ENCODE measurements around the gene SLC16A3.

The SLC16A3 gene

DNA sequence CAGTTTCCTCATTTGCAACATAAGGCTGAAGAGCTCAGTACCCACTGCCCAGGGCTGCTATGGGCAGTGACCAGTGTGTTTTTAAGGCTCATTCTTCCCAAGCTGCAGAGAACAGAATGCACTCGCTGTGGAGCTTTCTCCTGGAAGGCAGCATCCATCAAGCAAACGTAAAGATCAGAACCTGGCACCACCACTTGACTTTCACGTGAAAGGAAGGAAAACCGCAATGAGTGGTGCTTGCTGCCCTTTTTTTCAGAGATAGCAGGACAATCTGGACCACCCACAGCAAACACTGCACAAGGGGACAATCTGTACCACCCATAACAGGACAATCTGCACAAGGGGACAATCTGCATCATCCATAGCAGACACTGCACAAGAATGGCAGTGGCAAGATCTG is 33.5 kb downstream of the SLC16A3 start:
- no peak for TF ChIP-seq POLR2AphosphoS5 (IDR thresholded peaks at IDR 0.05; ENCODE audit: low read depth, low read length)
- no peak for TF ChIP-seq SIN3A (IDR thresholded peaks at IDR 0.05; ENCODE audit: borderline replicate concordance, insufficient read depth, low read length)
- no peak for TF ChIP-seq TAF1 (IDR thresholded peaks at IDR 0.05; ENCODE audit: borderline replicate concordance, insufficient read depth, low read length)
- TF ChIP-seq FOXP2 (optimal IDR thresholded peaks at IDR 0.05; ENCODE audit: borderline replicate concordance, extremely low read depth, extremely low read length, insufficient read depth) = no peak
- TF ChIP-seq, protein P1, sequence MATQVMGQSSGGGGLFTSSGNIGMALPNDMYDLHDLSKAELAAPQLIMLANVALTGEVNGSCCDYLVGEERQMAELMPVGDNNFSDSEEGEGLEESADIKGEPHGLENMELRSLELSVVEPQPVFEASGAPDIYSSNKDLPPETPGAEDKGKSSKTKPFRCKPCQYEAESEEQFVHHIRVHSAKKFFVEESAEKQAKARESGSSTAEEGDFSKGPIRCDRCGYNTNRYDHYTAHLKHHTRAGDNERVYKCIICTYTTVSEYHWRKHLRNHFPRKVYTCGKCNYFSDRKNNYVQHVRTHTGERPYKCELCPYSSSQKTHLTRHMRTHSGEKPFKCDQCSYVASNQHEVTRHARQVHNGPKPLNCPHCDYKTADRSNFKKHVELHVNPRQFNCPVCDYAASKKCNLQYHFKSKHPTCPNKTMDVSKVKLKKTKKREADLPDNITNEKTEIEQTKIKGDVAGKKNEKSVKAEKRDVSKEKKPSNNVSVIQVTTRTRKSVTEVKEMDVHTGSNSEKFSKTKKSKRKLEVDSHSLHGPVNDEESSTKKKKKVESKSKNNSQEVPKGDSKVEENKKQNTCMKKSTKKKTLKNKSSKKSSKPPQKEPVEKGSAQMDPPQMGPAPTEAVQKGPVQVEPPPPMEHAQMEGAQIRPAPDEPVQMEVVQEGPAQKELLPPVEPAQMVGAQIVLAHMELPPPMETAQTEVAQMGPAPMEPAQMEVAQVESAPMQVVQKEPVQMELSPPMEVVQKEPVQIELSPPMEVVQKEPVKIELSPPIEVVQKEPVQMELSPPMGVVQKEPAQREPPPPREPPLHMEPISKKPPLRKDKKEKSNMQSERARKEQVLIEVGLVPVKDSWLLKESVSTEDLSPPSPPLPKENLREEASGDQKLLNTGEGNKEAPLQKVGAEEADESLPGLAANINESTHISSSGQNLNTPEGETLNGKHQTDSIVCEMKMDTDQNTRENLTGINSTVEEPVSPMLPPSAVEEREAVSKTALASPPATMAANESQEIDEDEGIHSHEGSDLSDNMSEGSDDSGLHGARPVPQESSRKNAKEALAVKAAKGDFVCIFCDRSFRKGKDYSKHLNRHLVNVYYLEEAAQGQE (IDR thresholded peaks at IDR 0.05; ENCODE audit: insufficient read depth in 1 of 2, low read depth in 2 of 2, low read length in 2 of 2) = no peak

DNA sequence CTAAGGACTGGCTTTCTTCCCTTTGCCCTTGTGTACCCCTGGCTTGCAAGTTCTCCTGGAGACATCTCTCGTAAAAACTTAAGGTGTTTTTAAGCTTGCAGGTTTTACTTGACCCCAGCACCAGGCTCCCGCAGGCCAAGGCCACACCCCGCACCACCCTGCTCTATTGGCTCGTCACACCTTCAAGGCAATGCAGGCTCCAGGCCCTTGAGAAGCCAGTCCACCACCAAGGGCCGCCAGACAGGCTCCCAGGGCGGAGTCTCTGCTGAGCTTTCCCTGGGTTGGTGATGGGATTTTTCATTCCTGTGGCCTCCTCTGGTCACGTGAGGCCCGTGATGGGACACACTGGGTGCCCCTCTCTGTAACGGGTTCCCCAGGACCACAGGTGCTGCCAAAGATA is 34.8 kb downstream of the SLC16A3 start:
- TF ChIP-seq TAF1 (IDR thresholded peaks at IDR 0.05; ENCODE audit: borderline replicate concordance, insufficient read depth, low read length) (no peak), FOXP2 (optimal IDR thresholded peaks at IDR 0.05; ENCODE audit: borderline replicate concordance, extremely low read depth, extremely low read length, insufficient read depth) (no peak), SIN3A (IDR thresholded peaks at IDR 0.05; ENCODE audit: borderline replicate concordance, insufficient read depth, low read length) (no peak), POLR2AphosphoS5 (IDR thresholded peaks at IDR 0.05; ENCODE audit: low read depth, low read length) (no peak)
- TF ChIP-seq, protein P1 (IDR thresholded peaks at IDR 0.05; ENCODE audit: insufficient read depth in 1 of 2, low read depth in 2 of 2, low read length in 2 of 2) = no peak

DNA sequence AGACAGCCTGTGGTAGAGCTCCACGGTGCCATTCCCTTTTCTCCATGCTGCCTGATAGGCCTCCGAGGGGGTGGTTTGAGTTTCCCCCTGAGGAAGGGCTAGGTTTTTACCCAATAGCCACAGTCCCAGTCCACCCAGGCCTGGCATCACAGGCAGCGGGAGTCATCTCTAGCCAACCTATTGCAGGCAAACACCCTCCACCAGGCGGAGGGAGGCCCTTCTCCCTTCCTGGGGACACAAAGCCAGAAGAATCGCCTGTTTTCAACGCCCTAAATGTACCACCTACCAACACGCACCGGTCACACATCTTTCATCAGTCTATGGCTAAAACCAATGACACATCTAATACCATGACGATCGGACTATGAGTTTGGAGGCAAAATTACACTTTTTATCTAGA is 37.3 kb downstream of the SLC16A3 start:
- TF ChIP-seq SIN3A (IDR thresholded peaks at IDR 0.05; ENCODE audit: borderline replicate concordance, insufficient read depth, low read length) (no peak), POLR2AphosphoS5 (IDR thresholded peaks at IDR 0.05; ENCODE audit: low read depth, low read length) (no peak), TAF1 (IDR thresholded peaks at IDR 0.05; ENCODE audit: borderline replicate concordance, insufficient read depth, low read length) (no peak), FOXP2 (optimal IDR thresholded peaks at IDR 0.05; ENCODE audit: borderline replicate concordance, extremely low read depth, extremely low read length, insufficient read depth) (no peak)
- TF ChIP-seq, protein P1 (IDR thresholded peaks at IDR 0.05; ENCODE audit: insufficient read depth in 1 of 2, low read depth in 2 of 2, low read length in 2 of 2) = no peak

DNA sequence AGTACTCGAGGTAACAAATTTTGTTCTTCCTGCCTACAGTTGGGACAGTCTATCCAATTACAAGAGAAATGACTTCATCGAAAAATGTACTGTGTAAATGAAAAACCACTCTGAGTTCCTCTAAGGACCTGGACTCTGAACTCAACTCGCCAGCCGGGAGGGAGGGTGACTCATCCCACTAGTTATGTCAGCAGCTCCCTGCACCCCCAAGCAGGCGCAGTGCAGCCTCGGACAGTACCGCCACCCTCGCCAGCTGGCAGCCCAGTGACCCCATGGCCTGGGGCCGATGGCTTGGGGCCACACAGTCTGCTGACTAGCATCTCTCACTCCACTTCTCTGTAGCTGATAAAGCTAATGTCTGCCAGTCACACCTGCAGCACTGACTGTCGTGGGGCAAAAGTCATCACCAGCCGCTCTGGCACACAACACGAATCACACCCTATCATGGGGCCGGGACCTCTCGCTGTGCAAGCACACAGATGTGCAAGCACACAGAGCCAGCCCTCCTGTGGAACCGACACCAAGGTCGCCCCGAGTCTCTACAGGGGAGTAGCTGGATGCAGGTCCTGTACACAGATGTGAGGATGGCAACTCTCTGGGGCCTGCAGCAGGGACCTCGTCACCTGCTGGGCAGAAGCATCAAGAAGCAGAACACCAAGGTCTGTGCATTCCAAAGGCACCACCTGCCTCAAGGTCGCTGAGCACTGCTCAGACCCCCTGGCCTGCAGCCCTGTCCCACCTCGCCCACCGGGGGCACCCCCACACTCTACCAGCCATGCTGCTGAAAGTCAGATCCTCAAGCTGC is 38.9 kb downstream of the SLC16A3 start:
- TF ChIP-seq POLR2AphosphoS5 (IDR thresholded peaks at IDR 0.05; ENCODE audit: low read depth, low read length) = no peak
- no peak for TF ChIP-seq SIN3A (IDR thresholded peaks at IDR 0.05; ENCODE audit: borderline replicate concordance, insufficient read depth, low read length)
- TF ChIP-seq, protein P1 (IDR thresholded peaks at IDR 0.05; ENCODE audit: insufficient read depth in 1 of 2, low read depth in 2 of 2, low read length in 2 of 2) = no peak
- TF ChIP-seq TAF1 (IDR thresholded peaks at IDR 0.05; ENCODE audit: borderline replicate concordance, insufficient read depth, low read length) = no peak
- no peak for TF ChIP-seq FOXP2 (optimal IDR thresholded peaks at IDR 0.05; ENCODE audit: borderline replicate concordance, extremely low read depth, extremely low read length, insufficient read depth)

Measured in PFSK-1 (cell line).